ENCODE data around the gene ATF7. TPM values are rescaled to one million over a fixed set of nuclear protein-coding genes. Genes with fewer than 3 reads are reported as not detected.
A peak's percentile ranks its signal among the peaks of the same experiment; 100 is the strongest.

ATF7 gene
- total RNA-seq, 5 donors from 2014 or later (not counting 1 experiment from before 2014, with no cell fraction given): 18.9 to 29.6 (median 27.1) TPM

DNA sequence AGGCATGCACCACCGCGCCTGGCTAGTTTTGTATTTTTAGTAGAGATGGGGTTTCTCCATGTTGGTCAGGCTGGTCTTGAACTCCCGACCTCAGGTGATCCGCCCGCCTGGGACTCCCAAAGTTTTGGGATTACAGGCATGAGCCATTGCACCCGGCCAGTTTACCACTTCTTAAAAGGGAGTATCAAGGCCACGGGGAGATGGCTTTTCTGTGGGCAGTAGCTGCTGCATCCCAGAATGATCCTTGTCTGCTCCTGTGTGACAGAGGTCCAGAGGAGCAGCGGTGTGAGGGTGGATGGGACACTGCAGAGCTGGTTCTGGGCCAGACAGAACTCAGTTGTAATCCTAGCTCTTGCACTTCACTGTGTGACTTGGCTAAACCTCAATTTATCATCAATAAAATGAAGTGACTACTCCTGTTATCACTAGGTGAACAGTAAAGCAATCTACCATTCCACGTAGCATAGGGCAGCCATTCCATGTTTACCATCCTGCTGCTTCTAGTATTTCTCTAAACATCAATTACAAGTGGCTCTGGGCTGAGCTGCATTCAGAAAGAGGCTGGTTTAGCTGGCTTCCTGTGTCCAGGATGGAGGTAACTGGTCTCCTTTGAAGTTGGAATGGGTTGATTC lies 115.9 kb downstream of the ATF7 start:
- H3K4me1 Mint-ChIP-seq: peaks cover 9 to 11% (median 11%) of the 10 kb centered on the region in 3 donors
- DNase-seq: no peak
- Histone ChIP-seq H3K4me1 (ENCODE audit: control insufficient read depth in 1 of 2, extremely low read depth in 1 of 2, insufficient read depth in 2 of 2, low read length in 2 of 2) (peaks cover 0 to 9% of the 10 kb centered on the region in 2 experiments), H3K27me3 (replicated peaks in 1 of 2; ENCODE audit: control insufficient read depth in 2 of 2, extremely low read depth in 1 of 2, insufficient read depth in 2 of 2, low read length in 1 of 2) (no peaks in the 10 kb centered on the region), H3K9me3 (no peaks in the 10 kb centered on the region), H3K4me3 (ENCODE audit: control insufficient read depth in 1 of 2, extremely low read depth in 1 of 2, low read length in 1 of 2) (no peak overlapping the region), H3K27ac (ENCODE audit: low read length) (no peak overlapping the region), H3K36me3 (ENCODE audit: control insufficient read depth in 2 of 2, extremely low read depth in 1 of 2, insufficient read depth in 1 of 2, low read length in 1 of 2) (peaks cover 6 to 52% of the 10 kb centered on the region in 2 donors)
- no peaks in the 10 kb centered on the region for H3K9me3 Mint-ChIP-seq
- ChIA-PET CTCF (interaction anchor here (1.0 to 3.3 kb wide), 4 partner anchors 10 to 158 kb away, joined by 3 to 19 read pairs (median 10); partner anchors contain the start of gene TARBP2 (in 1 of the 2)), POLR2A (no interaction called here)
- peaks cover 27% of the 10 kb centered on the region for H3K36me3 Mint-ChIP-seq
- H3K27me3 Mint-ChIP-seq: no peaks in the 10 kb centered on the region
- no peak overlapping the region for H3K27ac Mint-ChIP-seq
- no peak overlapping the region for H3K4me3 Mint-ChIP-seq
- WGBS (ENCODE audit: insufficient coverage): 94% methylated on average over 6 of the region's 9 CpGs
- ATAC-seq (replicated peaks in 1 of 4): no peak

DNA sequence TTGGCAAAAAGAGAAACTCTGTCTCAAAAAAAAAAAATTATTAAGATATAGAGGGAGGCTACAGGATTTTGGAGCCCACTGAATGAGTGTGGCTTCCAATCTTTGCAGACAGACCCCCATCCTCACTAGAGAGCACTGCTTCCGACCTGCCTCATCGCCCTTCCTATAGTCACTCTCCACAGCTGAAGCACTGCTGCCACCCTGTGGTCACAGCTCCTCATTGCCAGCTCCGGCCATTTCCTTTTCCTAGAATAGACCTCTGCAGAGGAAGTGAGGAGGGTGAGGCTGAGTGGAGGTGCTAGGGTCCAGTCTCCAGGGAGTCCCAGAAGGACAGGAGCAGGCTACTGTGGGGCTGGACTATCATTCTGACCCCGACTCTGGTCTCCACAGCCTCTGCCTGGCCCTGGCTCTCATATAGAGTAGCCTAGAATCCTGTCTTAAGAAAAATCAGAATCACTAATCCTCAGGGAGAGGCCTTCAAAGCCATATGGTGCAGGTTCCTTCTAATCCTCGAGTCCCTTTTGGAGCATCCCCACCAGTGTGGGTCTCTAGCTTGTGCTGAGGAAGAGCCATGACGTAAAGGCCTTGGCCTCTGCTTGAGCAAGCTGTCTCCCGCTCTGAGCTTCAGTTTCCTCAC lies 117.5 kb downstream of the ATF7 start:
- CTCF ChIA-PET: interaction anchor here (0.6 to 3.3 kb wide), 24 partner anchors 8 to 624 kb away, joined by 3 to 36 read pairs (median 4); partner anchors contain the start of genes AAAS (in 1 of the 2), SP1 (in 1 of the 2) and TARBP2 (in 1 of the 2)
- H3K36me3 ChIP-seq (ENCODE audit: control insufficient read depth in 2 of 2, extremely low read depth in 1 of 2, insufficient read depth in 1 of 2, low read length in 1 of 2): peaks cover 13 to 52% of the 10 kb centered on the region in 2 donors
- WGBS (ENCODE audit: insufficient coverage): 67% methylated on average over 3 of the region's 7 CpGs
- H3K9me3 Mint-ChIP-seq: no peaks in the 10 kb centered on the region
- H3K27ac ChIP-seq (ENCODE audit: low read length): peak overlapping the region; percentile 36
- H3K27ac Mint-ChIP-seq: peak overlapping the region; percentile 14 to 45
- peak; percentile 40 to 88 (median 73) for DNase-seq
- POLR2A ChIA-PET: interaction anchor here (0.5 to 0.7 kb wide), 9 partner anchors 17 to 834 kb away, joined by 3 to 11 read pairs (median 3); no protein-coding TSS in a partner anchor
- peaks cover 0 to 9% of the 10 kb centered on the region in 2 experiments for H3K4me1 ChIP-seq (ENCODE audit: control insufficient read depth in 1 of 2, extremely low read depth in 1 of 2, insufficient read depth in 2 of 2, low read length in 2 of 2)
- H3K36me3 Mint-ChIP-seq: peaks cover 24% of the 10 kb centered on the region
- H3K27me3 Mint-ChIP-seq: no peaks in the 10 kb centered on the region
- H3K4me3 ChIP-seq (ENCODE audit: control insufficient read depth in 1 of 2, extremely low read depth in 1 of 2, low read length in 1 of 2): no peak overlapping the region
- peak; percentile 91 to 97 (median 96) for ATAC-seq (replicated peaks in 1 of 4)
- no peaks in the 10 kb centered on the region for H3K27me3 ChIP-seq (replicated peaks in 1 of 2; ENCODE audit: control insufficient read depth in 2 of 2, extremely low read depth in 1 of 2, insufficient read depth in 2 of 2, low read length in 1 of 2)
- peaks cover 9 to 12% (median 11%) of the 10 kb centered on the region in 3 donors for H3K4me1 Mint-ChIP-seq
- H3K9me3 ChIP-seq: no peaks in the 10 kb centered on the region
- H3K4me3 Mint-ChIP-seq: no peak overlapping the region

DNA sequence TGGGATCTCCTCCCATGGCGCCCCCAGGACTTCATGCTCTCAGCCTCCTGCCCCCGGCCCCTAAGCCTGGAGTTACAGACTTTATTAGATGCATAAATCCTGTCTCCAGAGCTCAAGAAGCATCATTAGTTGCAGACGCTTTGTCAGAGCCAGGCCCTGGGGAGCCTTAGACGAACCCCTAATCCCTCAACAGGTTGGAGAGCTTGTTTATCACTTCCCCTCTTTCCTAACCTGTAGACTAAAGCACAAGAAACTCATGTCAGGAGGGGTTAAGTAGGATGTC lies 118.6 kb downstream of the ATF7 start:
- H3K9me3 Mint-ChIP-seq: no peaks in the 10 kb centered on the region
- CTCF ChIA-PET: interaction anchor here (0.5 to 2.7 kb wide), 6 partner anchors 14 to 186 kb away, joined by 3 to 36 read pairs (median 4); partner anchors contain the start of gene AAAS (in 1 of the 2)
- no peaks in the 10 kb centered on the region for H3K27me3 ChIP-seq (replicated peaks in 1 of 2; ENCODE audit: control insufficient read depth in 2 of 2, extremely low read depth in 1 of 2, insufficient read depth in 2 of 2, low read length in 1 of 2)
- peaks cover 0 to 9% of the 10 kb centered on the region in 2 experiments for H3K4me1 ChIP-seq (ENCODE audit: control insufficient read depth in 1 of 2, extremely low read depth in 1 of 2, insufficient read depth in 2 of 2, low read length in 2 of 2)
- H3K9me3 ChIP-seq: no peaks in the 10 kb centered on the region
- H3K27me3 Mint-ChIP-seq: no peaks in the 10 kb centered on the region
- no peak overlapping the region for H3K4me3 ChIP-seq (ENCODE audit: control insufficient read depth in 1 of 2, extremely low read depth in 1 of 2, low read length in 1 of 2)
- no peak overlapping the region for H3K4me3 Mint-ChIP-seq
- H3K36me3 ChIP-seq (ENCODE audit: control insufficient read depth in 2 of 2, extremely low read depth in 1 of 2, insufficient read depth in 1 of 2, low read length in 1 of 2): peaks cover 18 to 49% of the 10 kb centered on the region in 2 donors
- peaks cover 11 to 19% (median 12%) of the 10 kb centered on the region in 3 donors for H3K4me1 Mint-ChIP-seq
- H3K27ac Mint-ChIP-seq: no peak overlapping the region
- POLR2A ChIA-PET: no interaction called here
- DNase-seq: no peak
- no peak overlapping the region for H3K27ac ChIP-seq (ENCODE audit: low read length)
- peaks cover 19% of the 10 kb centered on the region for H3K36me3 Mint-ChIP-seq
- no peak for ATAC-seq (replicated peaks in 1 of 4)
- WGBS (ENCODE audit: insufficient coverage): 100% methylated on average over 2 of the region's 4 CpGs

DNA sequence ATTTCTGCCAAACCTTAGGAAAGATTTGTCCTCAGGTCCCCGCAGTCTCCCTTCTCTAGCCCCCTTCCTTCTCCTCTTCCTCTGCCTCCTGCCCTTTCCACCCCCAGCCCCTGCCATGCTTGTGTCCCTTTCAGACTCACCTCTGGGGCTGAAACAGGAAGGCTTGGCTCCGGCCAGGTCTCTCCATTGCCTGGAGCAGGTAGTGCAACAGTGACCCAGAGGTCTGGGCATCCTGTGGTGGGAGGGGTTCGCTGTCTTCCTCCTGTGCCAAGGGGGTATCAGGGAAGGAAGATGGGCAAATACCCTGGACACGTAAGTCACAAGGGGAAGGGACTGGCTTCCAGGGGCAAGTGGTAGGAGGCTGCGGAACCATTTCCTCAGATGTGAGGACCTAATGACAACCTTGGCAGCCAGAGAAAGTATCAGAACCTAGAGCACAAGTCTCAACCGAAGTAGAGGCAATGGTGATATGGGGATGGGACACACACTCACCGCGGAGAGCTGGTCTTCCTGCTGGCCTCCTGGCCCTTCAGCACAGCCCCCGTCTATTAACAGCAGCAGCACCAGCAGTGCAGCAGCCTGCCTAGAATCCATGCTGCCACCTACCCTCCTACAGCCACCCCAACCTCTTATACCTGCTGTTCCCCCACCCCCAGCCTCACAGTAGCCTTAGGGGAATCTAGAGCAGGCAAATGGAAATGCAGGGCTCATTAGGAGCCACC lies 119.1 kb downstream of the ATF7 start, which contains the start of gene NPFF:
NPFF (minus strand) TSS at position 604 of the 722 bp plus-strand sequence; CDS start at position 594, 10 bp downstream.
- POLR2A ChIA-PET: no interaction called here
- ATAC-seq (replicated peaks in 1 of 4): no peak
- peaks cover 19% of the 10 kb centered on the region for H3K36me3 Mint-ChIP-seq
- H3K9me3 Mint-ChIP-seq: no peaks in the 10 kb centered on the region
- no peak within 1 kb of the TSS for H3K4me3 Mint-ChIP-seq
- WGBS (ENCODE audit: insufficient coverage): 92% methylated on average over 5 of the region's 9 CpGs
- H3K4me1 Mint-ChIP-seq: peaks cover 14 to 22% (median 15%) of the 10 kb centered on the region in 3 donors
- Histone ChIP-seq H3K4me1 (ENCODE audit: control insufficient read depth in 1 of 2, extremely low read depth in 1 of 2, insufficient read depth in 2 of 2, low read length in 2 of 2) (peaks cover 1 to 12% of the 10 kb centered on the region in 2 experiments), H3K27me3 (replicated peaks in 1 of 2; ENCODE audit: control insufficient read depth in 2 of 2, extremely low read depth in 1 of 2, insufficient read depth in 2 of 2, low read length in 1 of 2) (no peaks in the 10 kb centered on the region), H3K36me3 (ENCODE audit: control insufficient read depth in 2 of 2, extremely low read depth in 1 of 2, insufficient read depth in 1 of 2, low read length in 1 of 2) (peaks cover 17 to 44% of the 10 kb centered on the region in 2 donors), H3K4me3 (ENCODE audit: control insufficient read depth in 1 of 2, extremely low read depth in 1 of 2, low read length in 1 of 2) (no peak within 1 kb of the TSS), H3K9me3 (no peaks in the 10 kb centered on the region), H3K27ac (ENCODE audit: low read length) (no peak within 1 kb of the TSS)
- H3K27ac Mint-ChIP-seq: no peak within 1 kb of the TSS
- CTCF ChIA-PET: interaction anchor here (0.5 to 2.7 kb wide), 4 partner anchors 42 to 154 kb away, joined by 3 to 36 read pairs (median 4); no protein-coding TSS in a partner anchor
- DNase-seq: no peak
- H3K27me3 Mint-ChIP-seq: no peaks in the 10 kb centered on the region

DNA sequence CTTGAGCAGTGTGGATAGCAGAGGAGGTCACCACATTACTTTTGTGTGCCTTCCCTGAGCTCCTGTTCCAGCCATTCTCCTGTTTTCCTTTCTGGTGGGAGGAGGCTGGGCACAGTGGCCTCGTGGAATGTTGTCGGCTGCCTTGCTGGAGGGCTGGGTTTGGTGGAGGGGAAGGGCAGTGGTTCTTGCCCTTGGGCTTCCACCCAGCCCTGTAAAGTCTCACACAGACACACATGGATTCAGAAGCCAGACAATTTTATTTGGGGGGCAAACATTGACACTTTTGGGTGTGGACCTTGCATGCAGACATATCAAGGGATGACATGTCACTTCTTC lies 119.8 kb downstream of the ATF7 start:
- H3K27me3 Mint-ChIP-seq: no peaks in the 10 kb centered on the region

More for the DNA sequence above, 119.8 kb downstream of the ATF7 start:
- Histone ChIP-seq H3K9me3 (no peaks in the 10 kb centered on the region), H3K27me3 (replicated peaks in 1 of 2; ENCODE audit: control insufficient read depth in 2 of 2, extremely low read depth in 1 of 2, insufficient read depth in 2 of 2, low read length in 1 of 2) (no peaks in the 10 kb centered on the region), H3K36me3 (ENCODE audit: control insufficient read depth in 2 of 2, extremely low read depth in 1 of 2, insufficient read depth in 1 of 2, low read length in 1 of 2) (peaks cover 15 to 37% of the 10 kb centered on the region in 2 donors), H3K27ac (ENCODE audit: low read length) (no peak overlapping the region), H3K4me3 (ENCODE audit: control insufficient read depth in 1 of 2, extremely low read depth in 1 of 2, low read length in 1 of 2) (no peak overlapping the region), H3K4me1 (ENCODE audit: control insufficient read depth in 1 of 2, extremely low read depth in 1 of 2, insufficient read depth in 2 of 2, low read length in 2 of 2) (peaks cover 6 to 18% of the 10 kb centered on the region in 2 experiments)
- CTCF ChIA-PET: no interaction called here
- DNase-seq (no peak), ATAC-seq (replicated peaks in 1 of 4) (no peak)
- Mint-ChIP-seq H3K27ac (no peak overlapping the region), H3K9me3 (no peaks in the 10 kb centered on the region), H3K36me3 (peaks cover 15% of the 10 kb centered on the region), H3K4me1 (peaks cover 20 to 29% (median 21%) of the 10 kb centered on the region in 3 donors), H3K4me3 (no peak overlapping the region)
- no CpG with 5 or more reads among the region's 2 CpGs for WGBS (ENCODE audit: insufficient coverage)
- POLR2A ChIA-PET: no interaction called here
